ENCODE data around the gene NR2E1.

DNA sequence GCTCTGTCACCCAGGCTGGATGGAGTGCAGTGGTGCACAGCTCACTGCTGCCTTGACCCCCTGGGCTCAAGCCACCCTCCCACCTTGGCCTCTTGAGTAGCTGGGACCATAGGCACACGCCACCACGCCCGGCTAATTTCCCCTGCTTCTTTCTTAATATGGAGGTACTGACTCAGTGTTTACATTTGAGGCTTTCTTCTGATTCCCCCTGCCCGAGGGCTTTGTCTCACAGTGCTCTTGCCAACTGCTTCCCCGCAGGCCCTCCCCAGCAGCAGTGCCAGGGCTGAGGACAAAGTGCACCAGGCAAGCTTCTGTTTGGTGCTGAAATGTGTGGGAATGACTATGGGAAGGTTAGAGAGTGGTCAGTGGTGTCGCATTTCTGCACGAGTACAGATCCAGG is 34.8 kb downstream of the NR2E1 start:
- TF ChIP-seq EZH2 (IDR thresholded peaks at IDR 0.05; ENCODE audit: low read depth, unreplicated experiment), result no peak
- TF ChIP-seq, protein P1, sequence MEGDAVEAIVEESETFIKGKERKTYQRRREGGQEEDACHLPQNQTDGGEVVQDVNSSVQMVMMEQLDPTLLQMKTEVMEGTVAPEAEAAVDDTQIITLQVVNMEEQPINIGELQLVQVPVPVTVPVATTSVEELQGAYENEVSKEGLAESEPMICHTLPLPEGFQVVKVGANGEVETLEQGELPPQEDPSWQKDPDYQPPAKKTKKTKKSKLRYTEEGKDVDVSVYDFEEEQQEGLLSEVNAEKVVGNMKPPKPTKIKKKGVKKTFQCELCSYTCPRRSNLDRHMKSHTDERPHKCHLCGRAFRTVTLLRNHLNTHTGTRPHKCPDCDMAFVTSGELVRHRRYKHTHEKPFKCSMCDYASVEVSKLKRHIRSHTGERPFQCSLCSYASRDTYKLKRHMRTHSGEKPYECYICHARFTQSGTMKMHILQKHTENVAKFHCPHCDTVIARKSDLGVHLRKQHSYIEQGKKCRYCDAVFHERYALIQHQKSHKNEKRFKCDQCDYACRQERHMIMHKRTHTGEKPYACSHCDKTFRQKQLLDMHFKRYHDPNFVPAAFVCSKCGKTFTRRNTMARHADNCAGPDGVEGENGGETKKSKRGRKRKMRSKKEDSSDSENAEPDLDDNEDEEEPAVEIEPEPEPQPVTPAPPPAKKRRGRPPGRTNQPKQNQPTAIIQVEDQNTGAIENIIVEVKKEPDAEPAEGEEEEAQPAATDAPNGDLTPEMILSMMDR (conservative IDR thresholded peaks at IDR 0.05; ENCODE audit: low read depth in 2 of 2), result no peak
- no peak for TF ChIP-seq POLR2AphosphoS5 (IDR thresholded peaks at IDR 0.05; ENCODE audit: low read depth)
